Kidney (tissue), 14 donors: ENCODE data around the gene LMX1B. TPM values are rescaled to one million over a fixed set of nuclear protein-coding genes. Genes with fewer than 3 reads are reported as not detected.

ENCODE experiments used
- DNase-seq, 5 donors: peaks; one replicate each; pipeline ENCODE4 v3.0.0-alpha.2; 2013 to 2020
- FAIRE-seq: peaks from 2 replicates; lab custom pipeline; 2012; peaks lifted over from hg19 to GRCh38; lab: Jason Lieb, UNC
- H3K27ac ChIP-seq, 2 donors: one replicate each; pipeline ENCODE4 v1.7.0; 2013; ENCODE audit warnings: low read depth in 2 of 2, low read length in 2 of 2, inconsistent platforms in 1 of 2
- H3K27me3 ChIP-seq: one replicate; pipeline ENCODE4 v1.7.1; 2013; ENCODE audit warnings: low read length, inconsistent platforms; ENCODE audit not compliant: control insufficient read depth, insufficient read depth
- H3K36me3 ChIP-seq, 3 donors: one replicate each; pipeline versions ENCODE4 v1.7.0 to v1.7.1; 2013; ENCODE audit warnings: low read length in 3 of 3, control low read depth in 1 of 3, inconsistent platforms in 1 of 3; ENCODE audit not compliant: insufficient read depth in 3 of 3, control insufficient read depth in 2 of 3
- H3K4me1 ChIP-seq, 3 donors: one replicate each; pipeline versions ENCODE4 v1.7.0 to v1.7.1; 2013; ENCODE audit warnings: low read length in 3 of 3, inconsistent platforms in 1 of 3, low read depth in 1 of 3; ENCODE audit not compliant: control insufficient read depth in 2 of 3, insufficient read depth in 2 of 3
- H3K4me3 ChIP-seq, 3 donors: one replicate each; pipeline versions ENCODE4 v1.7.0 to v1.8.1; 2013; ENCODE audit warnings: low read length in 3 of 3, control low read depth in 1 of 3, inconsistent platforms in 1 of 3
- H3K9ac ChIP-seq, 3 donors: one replicate each; pipeline versions ENCODE4 v1.7.0 to v1.7.1; 2013; ENCODE audit warnings: low read length in 3 of 3, control low read depth in 1 of 3, inconsistent platforms in 1 of 3
- H3K9me3 ChIP-seq, 3 donors: one replicate each; pipeline versions ENCODE4 v1.7.0 to v1.7.1; 2013; ENCODE audit warnings: low read length in 3 of 3, control low read depth in 1 of 3, inconsistent platforms in 1 of 3; ENCODE audit not compliant: control insufficient read depth in 2 of 3, insufficient read depth in 1 of 3
- CTCF ChIP-seq: IDR thresholded peaks from 3 replicates; pipeline ENCODE4 v1.5.1; 2012; ENCODE audit warnings: mild to moderate bottlenecking, moderate library complexity, borderline replicate concordance; ENCODE audit not compliant: insufficient read depth; ENCODE audit errors: extremely low read depth
- intact Hi-C: fragments of 100-400 bp; cut with DNase I; formaldehyde crosslinking; loops from one replicate; pipeline ENCODE4 v1.11.1; 2022
- polyA plus RNA-seq: library from polyadenylated mRNA; stranded (reverse); fragments of 350-450 nt; fragmentation: Illumina TruSeq; extraction: RNeasy Lipid Tissue Mini Kit (QIAGEN cat#74804); gene quantifications from one replicate; pipeline ENCODE4 v1.2.3, GENCODE V29; 2014; ENCODE audit warnings: low read depth, low replicate concordance; ENCODE audit not compliant: insufficient read depth
- total RNA-seq: library from RNA; stranded (reverse); fragmentation: NEBNext Ultra II Directional; extraction: Animal tissue kit (Norgen Biotek cat#: 25700); gene quantifications from one replicate; pipeline ENCODE4 v1.2.1, GENCODE V29; 2021
- donor health status: control.
- donor health status: control.
- donor health status: control.
- donor health status: control.
- donor health status: control.
- donor health status: DM: yes; HTN: yes; CAD: no.
- donor health status: Normal renal cell carcinoma (clear cell type).

LMX1B gene
- total and polyA plus RNA-seq, 2 donors from 2014 or later: 0.57 to 2.6 TPM

- Histone ChIP-seq H3K27me3 (peaks cover 3% of the 10 kb centered on the region), H3K36me3 (no peaks in the 10 kb centered on the region), H3K4me1 (no peaks in the 10 kb centered on the region), H3K27ac (no peak overlapping the region), H3K9ac (no peak overlapping the region), H3K9me3 (no peaks in the 10 kb centered on the region), H3K4me3 (no peak overlapping the region)
- DNase-seq (peak in 1 of 5 donors; percentile 38), FAIRE-seq (no peak)
- intact Hi-C loops: no loop called here
- TF ChIP-seq CTCF: no peak
Measured at GRCh38 chr9:126642839-126643238, 29.1 kb downstream of the LMX1B start.

GRCh38 chr9:126643945-126644527 lies 30.3 kb downstream of the LMX1B start:
- TF ChIP-seq CTCF: no peak
- intact Hi-C loops: no loop called here
- no peak overlapping the region for H3K4me3 ChIP-seq
- H3K4me1 ChIP-seq: no peaks in the 10 kb centered on the region
- H3K9me3 ChIP-seq: no peaks in the 10 kb centered on the region
- H3K27me3 ChIP-seq: peaks cover 3% of the 10 kb centered on the region
- no peak overlapping the region for H3K9ac ChIP-seq
- H3K27ac ChIP-seq: no peak overlapping the region
- DNase-seq (peak in 1 of 5 donors; percentile 55), FAIRE-seq (no peak)
- no peaks in the 10 kb centered on the region for H3K36me3 ChIP-seq

- FAIRE-seq: no peak
Measured at GRCh38 chr9:126646162-126646561, 32.4 kb downstream of the LMX1B start.

More at GRCh38 chr9:126646162-126646561, 32.4 kb downstream of the LMX1B start:
- TF ChIP-seq CTCF: no peak
- Histone ChIP-seq H3K36me3 (no peaks in the 10 kb centered on the region), H3K4me1 (no peaks in the 10 kb centered on the region), H3K27me3 (peaks cover 6% of the 10 kb centered on the region), H3K9me3 (no peaks in the 10 kb centered on the region), H3K4me3 (no peak overlapping the region), H3K27ac (no peak overlapping the region), H3K9ac (no peak overlapping the region)
- no peak for DNase-seq
- intact Hi-C loops: no loop called here
